ENCODE results near the gene SBK2. TPM values are rescaled to one million over a fixed set of nuclear protein-coding genes. Genes with fewer than 3 reads are reported as not detected.
"Not testable (repeated sequence)": the region's sequence is repeated elsewhere in the genome, so short reads cannot be mapped to it uniquely, and the experiment has no call there.

The SBK2 gene
- total RNA-seq, 1 donor from 2014 or later, result 0.75 TPM

GRCh38 chr19:55578031-55578760, 41.3 kb upstream of the SBK2 start:
- TF ChIP-seq, protein P1, sequence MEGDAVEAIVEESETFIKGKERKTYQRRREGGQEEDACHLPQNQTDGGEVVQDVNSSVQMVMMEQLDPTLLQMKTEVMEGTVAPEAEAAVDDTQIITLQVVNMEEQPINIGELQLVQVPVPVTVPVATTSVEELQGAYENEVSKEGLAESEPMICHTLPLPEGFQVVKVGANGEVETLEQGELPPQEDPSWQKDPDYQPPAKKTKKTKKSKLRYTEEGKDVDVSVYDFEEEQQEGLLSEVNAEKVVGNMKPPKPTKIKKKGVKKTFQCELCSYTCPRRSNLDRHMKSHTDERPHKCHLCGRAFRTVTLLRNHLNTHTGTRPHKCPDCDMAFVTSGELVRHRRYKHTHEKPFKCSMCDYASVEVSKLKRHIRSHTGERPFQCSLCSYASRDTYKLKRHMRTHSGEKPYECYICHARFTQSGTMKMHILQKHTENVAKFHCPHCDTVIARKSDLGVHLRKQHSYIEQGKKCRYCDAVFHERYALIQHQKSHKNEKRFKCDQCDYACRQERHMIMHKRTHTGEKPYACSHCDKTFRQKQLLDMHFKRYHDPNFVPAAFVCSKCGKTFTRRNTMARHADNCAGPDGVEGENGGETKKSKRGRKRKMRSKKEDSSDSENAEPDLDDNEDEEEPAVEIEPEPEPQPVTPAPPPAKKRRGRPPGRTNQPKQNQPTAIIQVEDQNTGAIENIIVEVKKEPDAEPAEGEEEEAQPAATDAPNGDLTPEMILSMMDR (conservative IDR thresholded peaks at IDR 0.05), result no peak
- H3K27me3 Mint-ChIP-seq, result no peaks in the 10 kb centered on the region
- H3K36me3 Mint-ChIP-seq, result peaks cover 12% of the 10 kb centered on the region
- H3K9me3 Mint-ChIP-seq, result no peaks in the 10 kb centered on the region
- no peak for DNase-seq (ENCODE audit: extremely low spot score, unreplicated experiment)
- peaks cover 22% of the 10 kb centered on the region for H3K4me1 Mint-ChIP-seq (ENCODE audit: unreplicated experiment)
- H3K27ac Mint-ChIP-seq, result no peak overlapping the region
- H3K4me3 Mint-ChIP-seq, result no peak overlapping the region

DNA sequence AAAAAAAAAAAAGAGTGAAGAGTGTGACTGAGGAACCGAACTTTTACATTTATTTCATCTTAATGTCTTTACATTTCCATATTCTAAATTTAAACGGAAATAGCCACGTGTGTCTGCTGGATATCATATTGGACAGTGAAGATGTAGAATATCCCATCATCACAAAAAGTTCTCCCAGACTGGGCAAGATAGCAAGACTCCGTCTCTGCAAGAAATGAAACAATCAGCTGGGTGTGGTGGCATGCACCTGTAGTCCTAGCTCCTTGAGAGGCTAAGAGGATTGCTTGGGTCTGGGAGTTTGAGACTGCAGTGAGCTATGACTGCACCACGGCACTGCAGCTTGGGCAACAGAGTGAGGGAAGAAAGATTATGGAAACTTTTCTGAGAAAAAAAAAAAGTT, 39.8 kb upstream of the SBK2 start:
- peak overlapping the region; percentile 75 for H3K4me3 Mint-ChIP-seq

GRCh38 chr19:55573929-55574328, 37.0 kb upstream of the SBK2 start:
- H3K27ac Mint-ChIP-seq; H3K4me1 Mint-ChIP-seq (ENCODE audit: unreplicated experiment); DNase-seq (ENCODE audit: extremely low spot score, unreplicated experiment); H3K9me3 Mint-ChIP-seq; H3K27me3 Mint-ChIP-seq; H3K36me3 Mint-ChIP-seq; H3K4me3 Mint-ChIP-seq: not testable (repeated sequence)

More for the DNA sequence above, 39.8 kb upstream of the SBK2 start:
- peaks cover 17% of the 10 kb centered on the region for H3K4me1 Mint-ChIP-seq (ENCODE audit: unreplicated experiment)
- no peaks in the 10 kb centered on the region for H3K27me3 Mint-ChIP-seq
- no peaks in the 10 kb centered on the region for H3K9me3 Mint-ChIP-seq
- H3K36me3 Mint-ChIP-seq, result peaks cover 12% of the 10 kb centered on the region
- DNase-seq (ENCODE audit: extremely low spot score, unreplicated experiment), result no peak
- H3K27ac Mint-ChIP-seq, result peak overlapping the region; percentile 52
- TF ChIP-seq, protein P1 (conservative IDR thresholded peaks at IDR 0.05), result no peak

GRCh38 chr19:55569477-55569876, 32.5 kb upstream of the SBK2 start:
- DNase-seq (ENCODE audit: extremely low spot score, unreplicated experiment); H3K4me1 Mint-ChIP-seq (ENCODE audit: unreplicated experiment); H3K4me3 Mint-ChIP-seq; H3K36me3 Mint-ChIP-seq; H3K27me3 Mint-ChIP-seq; H3K27ac Mint-ChIP-seq; H3K9me3 Mint-ChIP-seq: not testable (repeated sequence)

DNA sequence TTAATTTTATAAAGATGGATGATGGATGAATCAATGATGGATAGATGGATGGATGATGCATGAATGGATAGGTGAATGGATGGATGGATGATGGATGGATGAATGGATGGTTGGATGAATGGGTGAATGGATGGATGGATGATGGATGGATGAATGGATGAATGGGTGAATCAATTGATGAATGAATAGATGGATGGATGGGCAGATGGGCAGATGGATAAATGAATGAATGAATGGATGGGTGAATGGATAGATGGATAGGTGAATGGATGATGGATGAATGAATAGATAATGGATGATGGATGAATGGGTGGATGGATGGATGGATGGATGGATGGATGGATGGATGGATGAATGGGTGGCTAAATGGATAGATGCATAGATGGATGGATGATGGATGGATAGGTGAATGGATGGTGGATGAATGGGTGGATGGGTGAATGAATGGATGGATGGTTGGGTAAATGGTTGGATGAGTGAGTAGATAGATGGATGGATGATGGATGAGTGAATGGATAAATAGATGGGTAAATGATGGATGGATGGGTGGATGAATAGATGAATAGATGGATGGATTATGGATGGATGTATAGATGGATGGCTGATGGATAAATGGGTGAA, 30.9 kb upstream of the SBK2 start:
- H3K27ac Mint-ChIP-seq, result no peak overlapping the region
- no peaks in the 10 kb centered on the region for H3K9me3 Mint-ChIP-seq
- H3K4me3 Mint-ChIP-seq, result no peak overlapping the region
- H3K27me3 Mint-ChIP-seq, result no peaks in the 10 kb centered on the region
- TF ChIP-seq, protein P1 (conservative IDR thresholded peaks at IDR 0.05), result no peak
- peaks cover 5% of the 10 kb centered on the region for H3K4me1 Mint-ChIP-seq (ENCODE audit: unreplicated experiment)
- no peak for DNase-seq (ENCODE audit: extremely low spot score, unreplicated experiment)
- no peaks in the 10 kb centered on the region for H3K36me3 Mint-ChIP-seq

DNA sequence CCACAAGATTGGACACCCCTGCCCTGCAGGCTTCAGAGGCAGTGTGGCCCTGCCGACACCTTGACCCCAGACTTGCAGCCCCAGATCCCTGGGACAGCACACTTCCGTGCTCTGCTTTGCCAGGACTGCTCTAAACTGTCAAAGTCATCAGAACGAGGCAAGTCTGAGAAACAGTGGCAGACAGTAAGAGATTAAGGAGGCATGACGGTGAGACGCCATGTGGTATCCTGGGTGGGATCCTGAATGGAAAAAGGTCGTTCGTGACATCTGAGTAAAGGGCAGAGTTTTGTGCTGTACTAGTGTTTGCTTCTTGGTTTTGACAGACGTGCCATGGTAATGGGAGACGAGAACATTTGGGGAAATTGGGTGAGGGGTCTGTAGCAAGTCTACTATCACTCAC, 29.9 kb upstream of the SBK2 start:
- Mint-ChIP-seq H3K4me3 (no peak overlapping the region), H3K27ac (no peak overlapping the region)
- DNase-seq (ENCODE audit: extremely low spot score, unreplicated experiment), result no peak

More for the DNA sequence above, 29.9 kb upstream of the SBK2 start:
- Mint-ChIP-seq H3K27me3 (no peaks in the 10 kb centered on the region), H3K9me3 (no peaks in the 10 kb centered on the region), H3K4me1 (ENCODE audit: unreplicated experiment) (peaks cover 5% of the 10 kb centered on the region), H3K36me3 (no peaks in the 10 kb centered on the region)
- TF ChIP-seq, protein P1 (conservative IDR thresholded peaks at IDR 0.05), result no peak
